Small intestine (tissue), 7 donors: ENCODE data around the gene SPG7. TPM values are rescaled to one million over a fixed set of nuclear protein-coding genes. Genes with fewer than 3 reads are reported as not detected.

ENCODE experiments used
- DNase-seq, 2 donors: peaks; one replicate each; pipeline versions ENCODE4 v3.0.0 to v3.0.0-alpha.2; 2013
- FAIRE-seq: peaks from 2 replicates; lab custom pipeline; 2012; peaks lifted over from hg19 to GRCh38; lab: Jason Lieb, UNC
- H3K27ac ChIP-seq, 3 donors: one replicate each; pipeline ENCODE4 v1.5.1; 2013; ENCODE audit warnings: low read length in 2 of 3, mild to moderate bottlenecking in 2 of 3, control low read depth in 1 of 3, inconsistent platforms in 1 of 3, low read depth in 1 of 3, moderate library complexity in 1 of 3
- H3K27me3 ChIP-seq, 3 donors: one replicate each; pipeline ENCODE4 v1.6.1; 2013; ENCODE audit warnings: low read length in 3 of 3, inconsistent platforms in 1 of 3; ENCODE audit not compliant: control insufficient read depth in 3 of 3, insufficient read depth in 3 of 3
- H3K36me3 ChIP-seq, 3 donors: one replicate each; pipeline ENCODE4 v1.6.1; 2013; ENCODE audit warnings: low read length in 3 of 3, inconsistent platforms in 1 of 3, low read depth in 1 of 3, mild to moderate bottlenecking in 1 of 3, moderate library complexity in 1 of 3; ENCODE audit not compliant: control insufficient read depth in 3 of 3, insufficient read depth in 2 of 3
- H3K4me1 ChIP-seq, 3 donors: one replicate each; pipeline ENCODE4 v1.6.1; 2013; ENCODE audit warnings: low read length in 2 of 3, inconsistent platforms in 1 of 3, low read depth in 1 of 3, mild to moderate bottlenecking in 1 of 3, moderate library complexity in 1 of 3; ENCODE audit not compliant: control insufficient read depth in 3 of 3, insufficient read depth in 2 of 3
- H3K4me3 ChIP-seq, 3 donors: one replicate each; pipeline ENCODE4 v1.5.1; 2013; ENCODE audit warnings: low read length in 3 of 3, control low read depth in 1 of 3, inconsistent platforms in 1 of 3, low read depth in 1 of 3, mild to moderate bottlenecking in 1 of 3, moderate library complexity in 1 of 3
- H3K9me3 ChIP-seq, 2 donors: one replicate each; pipeline ENCODE4 v1.6.1; 2013; ENCODE audit warnings: low read depth in 1 of 2, low read length in 1 of 2; ENCODE audit not compliant: control insufficient read depth in 2 of 2, insufficient read depth in 1 of 2
- WGBS, 3 donors: extraction: QIAGEN DNeasy Blood & Tissue Kit; methylation state at CpG; one replicate each; pipeline ENCODE4 v1.1.7; 2013; 5-methylcytosine and 5-hydroxymethylcytosine counted together
- polyA plus RNA-seq, 4 donors: library from polyadenylated mRNA; stranded (reverse) in 3 of 4; unstranded in 1 of 4; fragments of 200-250 nt in 3 of 4; fragments of 120-200 nt in 1 of 4; gene quantifications; one replicate each; pipeline versions ENCODE4 v1.2.1 to v1.2.3, GENCODE V29; 2013
- donor health status: healthy with polysubstance abuse.
- donor health status: control.
- donor health status: control.
- donor health status: Bipolar disorder and iron deficiency.
- donor health status: healthy.

The SPG7 gene
- polyA plus RNA-seq, 4 donors, result 89.1 to 245 (median 179) TPM

GRCh38 chr16:89602952-89603590 is 94.9 kb downstream of the SPG7 start:
- no peak for DNase-seq
- H3K9me3 ChIP-seq, result no peaks in the 10 kb centered on the region
- peaks cover 0 to 3% (median 0%) of the 10 kb centered on the region in 3 donors for H3K27me3 ChIP-seq
- H3K27ac ChIP-seq, result no peak overlapping the region
- H3K4me3 ChIP-seq, result no peak overlapping the region
- 66 to 75% (median 67%) methylated on average over 5 of the region's 5 CpGs for WGBS, 3 donors
- peaks cover 0 to 9% (median 0%) of the 10 kb centered on the region in 3 donors for H3K4me1 ChIP-seq
- no peaks in the 10 kb centered on the region for H3K36me3 ChIP-seq
- no peak for FAIRE-seq

DNA sequence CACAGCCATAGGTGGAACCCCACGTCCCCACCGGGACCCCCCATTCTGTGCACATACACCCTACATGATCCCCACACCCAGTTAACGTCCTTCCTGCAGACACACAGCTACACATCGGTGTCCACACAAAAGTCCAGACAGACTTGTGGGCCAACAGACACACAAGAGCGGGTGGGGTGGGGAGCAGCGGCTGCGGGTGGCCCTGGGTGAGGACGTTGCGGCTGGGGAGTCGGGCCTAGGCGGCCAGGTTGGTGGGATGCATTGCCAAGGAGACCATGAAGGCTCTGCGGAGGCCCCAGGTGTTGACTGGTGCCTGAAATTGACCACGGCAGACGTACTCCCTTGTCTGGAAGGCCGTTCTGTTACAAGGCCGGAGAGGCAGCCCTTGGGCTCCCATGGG is 96.6 kb downstream of the SPG7 start:
- H3K27me3 ChIP-seq, result peaks cover 0 to 3% (median 0%) of the 10 kb centered on the region in 3 donors
- no peaks in the 10 kb centered on the region for H3K36me3 ChIP-seq
- H3K27ac ChIP-seq, result no peak overlapping the region
- H3K9me3 ChIP-seq, result peaks cover 0 to 5% of the 10 kb centered on the region in 2 donors
- no peak overlapping the region for H3K4me3 ChIP-seq
- WGBS, 3 donors, result 84 to 93% (median 88%) methylated on average over 16 of the region's 16 CpGs
- no peak for DNase-seq
- no peak for FAIRE-seq
- H3K4me1 ChIP-seq, result peaks cover 0 to 20% (median 2%) of the 10 kb centered on the region in 3 donors

GRCh38 chr16:89605186-89605970 is 97.2 kb downstream of the SPG7 start:
- DNase-seq, result no peak
- Histone ChIP-seq H3K36me3 (no peaks in the 10 kb centered on the region), H3K9me3 (peaks cover 0 to 5% of the 10 kb centered on the region in 2 donors), H3K4me3 (no peak overlapping the region), H3K27me3 (peaks cover 0 to 3% (median 0%) of the 10 kb centered on the region in 3 donors), H3K4me1 (peaks cover 0 to 20% (median 2%) of the 10 kb centered on the region in 3 donors), H3K27ac (no peak overlapping the region)
- WGBS, 3 donors, result 85 to 88% (median 85%) methylated on average over 32 to 34 of the region's 34 CpGs
- FAIRE-seq, result no peak

DNA sequence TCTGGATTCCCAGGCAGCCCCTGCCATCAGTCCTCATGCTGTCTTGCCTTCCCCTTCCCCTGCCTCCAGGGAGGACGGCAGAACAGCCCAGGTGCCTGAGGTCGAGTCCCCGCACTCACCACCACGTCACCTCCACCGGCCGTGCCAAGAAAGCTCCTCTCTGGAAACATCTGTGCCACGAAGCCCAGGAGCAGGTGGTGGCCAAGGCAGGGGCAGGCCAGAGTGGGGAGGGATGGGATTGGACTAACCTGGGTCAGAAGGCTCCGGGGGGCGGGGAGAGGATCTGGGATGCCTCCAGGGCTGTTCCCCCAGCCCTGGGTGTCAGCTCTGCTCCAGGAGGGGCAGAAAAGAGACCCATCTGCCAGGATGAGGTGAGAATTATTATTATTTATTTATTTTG is 97.8 kb downstream of the SPG7 start:
- Histone ChIP-seq H3K4me1 (peaks cover 0 to 20% (median 2%) of the 10 kb centered on the region in 3 donors), H3K27me3 (peaks cover 0 to 3% (median 0%) of the 10 kb centered on the region in 3 donors), H3K36me3 (no peaks in the 10 kb centered on the region), H3K27ac (no peak overlapping the region), H3K4me3 (no peak overlapping the region), H3K9me3 (peaks cover 0 to 5% of the 10 kb centered on the region in 2 donors)
- no peak for DNase-seq
- WGBS, 3 donors, result 85 to 91% (median 90%) methylated on average over 8 to 9 of the region's 9 CpGs
- FAIRE-seq, result no peak

Other genes starting within 250 kb of the SPG7 start
- 10 to 100 TPM; 48.4 to 86.7 (median 65.5) TPM for gene ANKRD11, start 17.8 kb upstream of the SPG7 start, polyA plus RNA-seq
- gene RPL13, start 52.3 kb downstream of the SPG7 start, polyA plus RNA-seq, result 1,000 to 10,000 TPM; 3,166 to 8,355 (median 5,738) TPM
- 10 to 100 TPM in 2 of 4 donors, 1 to 10 TPM in 1, under 1 TPM in 1; 0.22 to 20.3 (median 7.9) TPM for gene CPNE7, start 67.4 kb downstream of the SPG7 start, polyA plus RNA-seq
- gene DPEP1, start 105.2 kb downstream of the SPG7 start, polyA plus RNA-seq, result 100 to 1,000 TPM; 125 to 375 (median 342) TPM
- gene CHMP1A, start 149.3 kb downstream of the SPG7 start, polyA plus RNA-seq, result 100 to 1,000 TPM in 2 of 4 donors, 10 to 100 TPM in 2; 78.6 to 202 (median 138) TPM
- gene SPATA33, start 149.4 kb downstream of the SPG7 start, polyA plus RNA-seq, result 10 to 100 TPM in 1 of 4 donors, 1 to 10 TPM in 3; 6.5 to 17.0 (median 8.1) TPM
- gene CDK10, start 178.3 kb downstream of the SPG7 start, polyA plus RNA-seq, result 100 to 1,000 TPM; 100 to 239 (median 167) TPM
- gene SPATA2L, start 193.3 kb downstream of the SPG7 start, polyA plus RNA-seq, result 10 to 100 TPM in 3 of 4 donors, 1 to 10 TPM in 1; 9.2 to 42.7 (median 24.9) TPM
- gene VPS9D1, start 212.5 kb downstream of the SPG7 start, polyA plus RNA-seq, result 10 to 100 TPM; 12.3 to 48.5 (median 28.8) TPM
- 10 to 100 TPM; 19.3 to 37.1 (median 28.2) TPM for gene ZNF276, start 213.1 kb downstream of the SPG7 start, polyA plus RNA-seq